Renal pelvis (tissue), 4 donors: Measurements from ENCODE around the gene CIART. TPM values are rescaled to one million over a fixed set of nuclear protein-coding genes. Genes with fewer than 3 reads are reported as not detected.

Experiments
- DNase-seq: peaks from one replicate; pipeline ENCODE4 v3.0.0-alpha.2; 2013
- polyA plus RNA-seq, 3 donors: library from polyadenylated mRNA; unstranded; fragments of 120-200 nt; gene quantifications; one replicate each; pipeline ENCODE4 v1.2.1, GENCODE V29; 2013; ENCODE audit not compliant: insufficient read length in 3 of 3

Gene CIART
- polyA plus RNA-seq, 3 donors, result 7.6 to 9.0 (median 8.5) TPM

GRCh38 chr1:150259217-150259616 lies 23.1 kb upstream of the CIART start:
- no peak for DNase-seq

DNA sequence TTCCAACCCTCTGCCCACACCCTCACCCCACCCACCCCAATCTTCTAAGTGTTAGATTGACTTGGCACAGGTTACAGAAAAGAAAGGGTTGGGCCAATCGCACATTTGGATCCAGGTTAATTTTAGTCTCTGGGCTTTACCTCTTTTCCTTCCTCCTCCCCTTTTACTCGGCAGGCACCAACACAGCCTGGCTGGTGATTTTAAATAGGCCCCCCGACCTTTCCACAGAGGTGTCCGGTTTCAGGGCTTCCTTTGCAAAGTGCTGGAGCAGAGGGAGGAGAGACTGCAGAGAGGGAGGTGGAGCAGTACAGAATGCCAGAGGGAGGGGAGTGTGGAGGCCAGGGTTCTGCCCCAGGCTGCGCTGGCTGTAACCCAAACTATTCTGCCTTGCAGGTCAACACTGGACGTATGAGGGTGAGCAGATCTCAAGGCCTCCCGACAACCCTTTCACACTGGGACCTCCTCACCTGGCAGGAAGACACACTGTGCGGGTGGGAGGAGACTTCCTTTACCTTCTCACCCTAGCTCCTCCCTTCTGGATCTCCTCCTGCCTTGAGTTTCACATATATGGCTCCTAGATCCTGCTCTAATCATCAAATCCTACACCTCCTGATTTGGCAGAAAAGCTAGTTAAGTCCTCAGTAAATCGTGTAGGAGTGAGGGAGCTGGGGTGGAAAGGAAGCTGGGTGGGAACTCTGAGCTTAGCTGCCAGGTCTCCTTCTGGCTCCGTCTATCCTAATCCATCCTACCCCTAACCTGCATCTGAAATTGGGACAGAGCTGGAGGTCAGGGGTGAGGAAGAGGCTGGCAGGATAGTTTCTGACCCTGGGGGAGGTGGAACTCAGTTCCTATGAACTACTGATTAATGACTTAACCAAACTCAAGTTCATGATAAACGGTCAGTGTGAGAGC lies 22.3 kb upstream of the CIART start:
- no peak for DNase-seq

DNA sequence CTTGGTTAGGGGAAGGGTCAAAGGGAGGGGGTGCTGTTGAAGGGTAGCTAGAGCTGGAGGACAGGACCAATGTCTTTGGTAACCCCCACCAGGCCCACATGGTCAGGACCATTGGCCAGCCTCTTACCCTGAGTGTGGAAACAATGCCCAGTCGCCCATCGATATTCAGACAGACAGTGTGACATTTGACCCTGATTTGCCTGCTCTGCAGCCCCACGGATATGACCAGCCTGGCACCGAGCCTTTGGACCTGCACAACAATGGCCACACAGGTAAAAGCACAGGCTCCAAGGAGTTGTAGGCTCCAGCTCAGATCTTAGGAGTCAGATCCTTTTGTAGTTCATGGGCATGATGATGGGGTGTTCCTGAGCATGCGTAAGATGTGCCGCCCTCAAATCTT lies 21.0 kb upstream of the CIART start:
- no peak for DNase-seq

DNA sequence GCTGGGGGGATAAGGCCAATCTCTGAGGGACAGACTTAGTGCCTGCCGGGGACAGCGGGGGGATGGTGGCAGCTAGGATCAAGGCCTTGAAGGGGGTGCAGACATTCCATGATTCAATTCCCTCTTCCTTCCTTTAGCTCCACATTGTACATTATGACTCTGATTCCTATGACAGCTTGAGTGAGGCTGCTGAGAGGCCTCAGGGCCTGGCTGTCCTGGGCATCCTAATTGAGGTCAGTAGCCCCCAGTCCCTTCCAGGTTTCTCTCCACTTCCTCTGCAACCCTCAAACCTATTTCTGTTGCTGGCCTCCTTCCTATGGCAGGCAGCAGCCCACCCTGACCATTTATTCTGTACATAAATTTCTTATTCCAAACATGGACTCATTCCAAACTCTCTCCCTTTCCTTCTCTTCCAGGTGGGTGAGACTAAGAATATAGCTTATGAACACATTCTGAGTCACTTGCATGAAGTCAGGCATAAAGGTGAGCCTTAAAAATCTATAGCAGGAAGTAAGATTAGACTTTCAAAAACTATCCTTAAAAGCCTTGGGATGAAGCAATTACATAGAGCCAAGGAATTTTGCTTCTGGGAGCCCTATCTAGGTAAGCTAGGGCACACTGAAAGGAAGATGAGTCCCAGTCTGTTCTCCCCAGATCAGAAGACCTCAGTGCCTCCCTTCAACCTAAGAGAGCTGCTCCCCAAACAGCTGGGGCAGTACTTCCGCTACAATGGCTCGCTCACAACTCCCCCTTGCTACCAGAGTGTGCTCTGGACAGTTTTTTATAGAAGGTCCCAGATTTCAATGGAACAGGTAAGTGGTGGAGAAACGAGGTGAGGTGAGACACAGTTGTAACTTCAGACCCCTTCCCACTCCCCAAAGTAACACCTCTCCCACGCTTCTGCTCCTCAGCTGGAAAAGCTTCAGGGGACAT lies 19.7 kb upstream of the CIART start:
- DNase-seq, result no peak

- DNase-seq, result no peak
These were observed 18.8 kb upstream of the CIART start for GRCh38 chr1:150263549-150263948.

DNA sequence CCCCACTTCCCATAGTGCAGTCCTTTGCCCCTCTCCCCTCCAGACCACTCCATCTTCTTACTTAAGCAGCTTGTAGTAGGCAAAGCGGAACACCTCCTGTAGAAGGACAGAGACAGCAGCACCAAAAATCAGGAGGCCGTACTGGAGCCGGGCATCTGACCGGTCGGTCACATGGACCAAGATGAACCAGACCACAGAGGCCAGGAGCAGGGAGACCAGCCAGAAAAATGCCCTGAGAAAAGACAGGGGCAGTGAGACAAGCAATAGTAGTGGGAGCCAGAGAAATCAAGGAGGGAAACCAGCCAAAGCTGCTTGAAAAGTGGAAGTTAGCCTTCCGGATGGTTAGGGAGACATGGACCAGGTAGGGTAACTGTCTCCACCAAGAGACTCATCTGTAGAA lies 14.5 kb upstream of the CIART start:
- no peak for DNase-seq

DNA sequence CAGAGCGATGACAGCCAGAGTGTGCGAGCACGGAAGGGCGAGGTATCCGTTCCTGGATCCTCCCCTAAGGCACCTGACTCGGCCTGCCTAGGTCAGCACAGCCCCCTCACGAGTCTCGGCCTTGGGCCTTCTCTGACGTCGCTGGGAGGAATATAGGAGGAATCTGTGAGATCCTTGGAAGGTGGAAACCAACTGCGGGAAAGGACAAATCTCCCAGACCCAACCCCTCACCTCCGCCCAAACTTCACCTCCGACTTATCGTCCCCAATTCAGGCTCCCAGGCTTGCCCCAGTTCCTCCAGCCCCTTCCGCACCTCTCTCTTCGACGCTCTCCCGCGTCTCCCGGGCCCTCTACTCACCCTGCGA lies 14.0 kb upstream of the CIART start:
- no peak for DNase-seq

DNA sequence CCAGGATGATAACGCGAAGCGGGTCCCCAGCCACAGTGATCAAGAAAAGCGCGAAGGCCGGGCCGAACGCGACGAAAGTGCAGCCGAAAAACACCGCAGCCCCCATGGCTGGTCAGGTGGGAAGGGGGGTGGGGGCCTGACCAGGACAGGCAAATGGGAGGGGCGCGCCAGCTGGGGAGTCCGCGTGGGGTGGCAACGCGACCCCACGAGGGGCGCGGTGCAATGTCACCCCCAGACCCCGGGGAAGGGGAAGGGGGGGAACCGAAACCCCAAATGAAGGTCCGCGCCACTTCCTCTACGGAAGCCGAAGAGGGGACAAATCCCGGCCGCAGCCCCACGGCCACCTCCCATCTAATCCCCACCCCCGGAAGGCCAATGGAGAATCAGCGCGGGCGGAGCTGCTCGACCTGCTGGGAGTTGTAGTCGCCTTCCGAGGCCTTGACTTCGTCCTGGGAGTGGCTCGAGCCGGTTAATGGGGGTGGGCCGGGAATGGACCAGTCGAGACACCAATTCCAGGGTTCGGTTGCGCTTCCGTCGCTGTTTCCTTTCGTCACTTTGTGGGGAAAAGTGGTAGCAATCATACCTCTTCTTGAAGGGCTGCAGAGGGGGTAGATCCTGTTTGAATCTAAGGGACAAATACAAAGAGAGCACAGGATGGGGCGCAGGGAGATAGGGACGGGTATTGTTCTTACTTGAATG lies 13.5 kb upstream of the CIART start, which contains the start of gene APH1A:
TSS of gene APH1A (minus strand) at position 312 of the 699 bp plus-strand sequence. CDS start at position 106, 206 bp downstream.
- DNase-seq, result peak; percentile 98

- no peak for DNase-seq
These were observed 12.9 kb upstream of the CIART start for GRCh38 chr1:150269451-150269850.

DNA sequence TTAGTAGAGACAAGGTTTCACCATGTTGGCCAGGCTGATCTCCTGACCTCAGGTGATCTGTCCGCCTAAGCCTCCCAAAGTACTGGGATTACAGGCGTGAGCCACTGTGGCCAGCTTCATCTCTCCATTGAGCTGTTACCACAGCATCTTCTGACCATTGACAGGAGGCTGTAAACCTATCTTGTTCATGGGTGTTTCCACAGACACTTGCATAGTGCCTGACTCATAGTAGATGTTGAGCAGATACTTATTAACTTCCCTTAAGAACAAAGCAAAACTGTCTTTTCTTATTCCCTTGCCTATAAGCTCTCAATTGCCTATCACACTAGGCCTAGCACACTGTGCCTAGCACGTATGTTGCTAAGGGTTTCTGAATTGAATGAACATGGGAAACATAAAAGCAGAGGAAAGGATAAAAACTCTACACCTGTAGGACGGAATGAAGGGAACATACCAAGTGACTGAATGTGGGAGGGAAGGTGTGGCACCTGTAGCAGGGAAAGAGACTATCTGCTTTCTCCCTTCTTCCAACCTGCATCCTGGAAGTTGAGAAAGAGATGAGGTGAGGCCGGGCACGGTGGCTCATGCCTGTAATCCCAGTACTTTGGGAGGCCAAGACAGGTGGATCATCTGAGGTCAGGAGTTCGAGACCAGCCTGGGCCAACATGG lies 10.9 kb upstream of the CIART start:
- DNase-seq, result no peak

DNA sequence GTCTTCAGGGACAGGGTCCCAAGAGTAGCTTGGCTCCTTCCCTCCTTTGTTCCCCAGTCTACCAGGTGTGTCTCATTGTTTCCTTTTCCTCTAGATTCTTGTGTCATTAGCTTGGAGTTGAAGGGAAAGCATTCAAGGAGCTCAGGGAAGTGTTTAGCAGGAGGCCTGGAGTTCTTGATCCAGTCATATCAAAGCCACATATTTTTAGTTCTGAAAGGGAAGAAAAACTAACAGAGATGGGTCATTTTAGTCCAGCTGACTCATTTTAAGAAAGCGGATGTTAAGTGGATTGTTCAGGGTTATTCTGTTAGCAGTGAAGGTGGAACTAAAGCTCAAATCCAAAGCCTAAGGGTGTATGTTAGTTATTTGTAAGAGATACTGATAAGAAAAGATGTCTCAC lies 9.0 kb upstream of the CIART start:
- no peak for DNase-seq

DNA sequence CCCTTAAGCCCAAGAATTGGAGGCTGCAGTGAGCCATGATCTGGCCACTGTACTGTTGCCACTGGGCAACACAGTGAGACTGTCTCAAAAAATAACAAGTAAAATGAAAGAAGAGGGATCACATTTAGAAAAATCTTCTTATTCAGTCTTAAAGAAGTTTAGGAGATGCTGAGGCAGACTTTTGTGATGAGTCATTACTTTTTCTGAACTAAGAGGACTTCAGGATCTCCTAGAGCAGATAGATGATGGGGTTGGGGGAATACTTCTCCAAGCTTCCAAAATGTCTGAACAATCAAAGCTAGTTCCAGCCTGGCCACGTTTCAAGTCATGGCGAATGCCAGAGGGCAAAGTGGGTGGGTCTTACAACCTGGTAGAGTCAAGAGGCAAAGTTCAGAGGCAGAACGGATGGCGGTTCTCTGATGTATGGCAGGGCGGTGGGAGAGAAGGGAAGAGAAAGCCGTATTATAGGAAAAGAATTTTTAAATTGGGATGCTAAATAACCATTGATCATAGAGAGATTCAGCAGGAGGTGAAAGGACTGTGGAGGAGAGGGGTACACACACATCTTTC lies 2.1 kb upstream of the CIART start:
- no peak for DNase-seq

- DNase-seq, result peak; percentile 73
These were observed 1.1 kb upstream of the CIART start for GRCh38 chr1:150281221-150281757.

DNA sequence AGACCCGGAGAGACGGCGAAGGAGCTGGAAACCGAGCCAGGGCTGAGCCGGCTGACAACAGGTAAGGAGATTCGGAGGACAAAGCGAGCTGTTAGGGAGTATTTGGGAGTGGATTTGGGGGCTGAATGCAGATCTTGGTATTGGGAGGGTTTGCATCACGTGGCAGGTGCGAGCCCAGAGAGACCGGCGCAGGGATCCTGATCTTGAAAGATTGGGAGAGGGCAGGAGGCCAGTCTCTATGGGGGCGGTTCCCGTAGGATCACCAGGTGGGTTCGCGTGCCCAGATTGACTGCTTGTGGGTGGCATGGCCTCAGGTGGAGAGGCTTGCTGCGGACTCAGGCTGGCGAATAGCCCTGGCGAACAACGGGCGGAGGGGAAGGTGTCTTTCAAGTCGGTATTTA lies 204 bp downstream of the CIART start:
- DNase-seq, result no peak

DNA sequence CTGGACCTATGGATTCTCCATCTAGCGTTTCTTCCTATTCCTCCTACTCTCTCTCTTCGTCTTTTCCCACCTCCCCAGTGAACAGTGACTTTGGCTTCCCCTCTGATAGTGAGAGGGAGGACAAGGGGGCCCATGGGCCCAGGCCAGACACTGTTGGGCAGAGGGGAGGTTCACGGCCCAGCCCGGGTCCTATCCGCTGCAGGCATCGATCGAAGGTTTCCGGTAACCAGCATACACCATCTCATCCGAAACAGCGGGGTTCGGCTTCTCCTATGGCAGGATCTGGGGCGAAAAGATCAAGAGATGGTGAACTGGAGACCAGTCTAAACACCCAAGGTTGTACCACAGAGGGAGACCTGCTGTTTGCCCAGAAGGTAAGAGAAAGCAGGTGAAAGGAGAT lies 906 bp downstream of the CIART start:
- DNase-seq, result no peak

DNA sequence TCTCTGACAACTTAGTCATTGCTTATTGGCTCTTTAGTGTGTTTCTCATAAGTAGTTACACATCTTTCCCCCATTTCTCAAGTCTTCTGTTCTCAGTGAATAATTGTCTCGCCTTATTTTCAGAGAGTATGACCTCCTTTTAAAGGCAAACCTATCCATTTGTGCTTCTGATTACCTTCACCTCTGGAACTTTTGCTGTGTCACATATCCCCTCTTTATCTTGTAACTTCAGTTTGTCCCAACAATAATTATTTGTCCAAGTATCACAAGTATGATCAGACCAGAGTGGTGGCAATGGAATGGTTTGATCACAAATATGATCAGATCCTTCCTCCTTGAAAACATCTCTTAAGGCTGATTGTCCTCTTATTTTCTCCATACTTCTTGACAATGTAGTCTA lies 6.0 kb downstream of the CIART start:
- DNase-seq, result no peak

DNA sequence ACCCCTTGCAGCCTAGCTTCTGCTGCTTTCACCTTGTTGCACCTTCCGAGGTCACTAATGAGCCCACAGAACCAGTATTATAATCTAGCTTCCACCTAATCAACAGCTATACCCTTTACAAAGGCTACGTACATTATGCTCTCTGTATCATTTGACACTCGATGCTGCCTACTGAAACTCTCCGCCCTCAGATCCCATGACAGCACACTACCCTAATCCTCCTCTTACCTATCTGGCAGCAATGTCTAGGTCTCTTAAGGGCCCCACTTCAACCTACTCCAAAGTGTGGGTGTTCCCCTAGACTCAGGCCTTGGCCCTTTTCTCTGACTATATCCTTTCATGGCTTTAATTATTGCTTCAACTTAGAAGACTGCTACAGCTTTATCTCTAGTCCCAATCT lies 6.5 kb downstream of the CIART start:
- no peak for DNase-seq

GRCh38 chr1:150293433-150294253 lies 11.3 kb downstream of the CIART start, which contains the start of gene MRPS21:
MRPS21 (plus strand) TSS chr1:150293861; CDS start chr1:150294367, 506 bp downstream.
- DNase-seq, result peak; percentile 97

- DNase-seq, result no peak
These were observed 13.1 kb downstream of the CIART start for GRCh38 chr1:150295476-150295875.

- no peak for DNase-seq
These were observed 17.4 kb downstream of the CIART start for GRCh38 chr1:150299716-150300115.
